ENCODE results near the gene DUSP16.
A peak's percentile ranks its signal among the peaks of the same experiment; 100 is the strongest.

DUSP16 gene

GRCh38 chr12:12440784-12441428 lies 121.8 kb downstream of the DUSP16 start:
- DNase-seq (ENCODE audit: low spot score): no peak

GRCh38 chr12:12439636-12440035 lies 123.0 kb downstream of the DUSP16 start:
- DNase-seq (ENCODE audit: low spot score): no peak

GRCh38 chr12:12436831-12437345 lies 125.8 kb downstream of the DUSP16 start:
- no peak for DNase-seq (ENCODE audit: low spot score)

- no peak for DNase-seq (ENCODE audit: low spot score)
These were observed 129.4 kb downstream of the DUSP16 start for GRCh38 chr12:12433203-12433731.

GRCh38 chr12:12432364-12432763 lies 130.3 kb downstream of the DUSP16 start:
- DNase-seq (ENCODE audit: low spot score): no peak

- DNase-seq (ENCODE audit: low spot score): no peak
These were observed 133.6 kb downstream of the DUSP16 start for GRCh38 chr12:12428961-12429657.

- no peak for DNase-seq (ENCODE audit: low spot score)
These were observed 134.6 kb downstream of the DUSP16 start for GRCh38 chr12:12428047-12428446.

- DNase-seq (ENCODE audit: low spot score): no peak
These were observed 135.1 kb downstream of the DUSP16 start for GRCh38 chr12:12427568-12427967.

GRCh38 chr12:12425616-12426015 lies 137.0 kb downstream of the DUSP16 start:
- peak; percentile 32 for DNase-seq (ENCODE audit: low spot score)

GRCh38 chr12:12425001-12425400 lies 137.7 kb downstream of the DUSP16 start:
- DNase-seq (ENCODE audit: low spot score): no peak
